HT-29 (cell line): Measurements from ENCODE around the gene ANKRD55. TPM values are rescaled to one million over a fixed set of nuclear protein-coding genes. Genes with fewer than 3 reads are reported as not detected.
"Not testable (repeated sequence)": the region's sequence is repeated elsewhere in the genome, so short reads cannot be mapped to it uniquely, and the experiment has no call there.

Experiments used
- DNase-seq: peaks from one replicate; pipeline ENCODE4 v3.0.0-alpha.2; 2015; ENCODE audit warnings: low spot score
- total RNA-seq: library from RNA; depleted of rRNA; stranded (reverse); fragments of >200 nt; shearing (Covaris generic); gene quantifications from 2 replicates; pipeline ENCODE4 v1.2.3, GENCODE V29; 2014

ANKRD55 gene
- total RNA-seq, 1 experiment from 2014 or later, result not detected

- no peak for DNase-seq
Measured at GRCh38 chr5:56145511-56145910, 87.6 kb downstream of the ANKRD55 start.

- no peak for DNase-seq
Measured at GRCh38 chr5:56145106-56145505, 88.0 kb downstream of the ANKRD55 start.

GRCh38 chr5:56144211-56144610 is 88.9 kb downstream of the ANKRD55 start:
- no peak for DNase-seq

- no peak for DNase-seq
Measured at GRCh38 chr5:56143373-56143714, 89.8 kb downstream of the ANKRD55 start.

GRCh38 chr5:56142614-56143372 is 90.3 kb downstream of the ANKRD55 start:
- no peak for DNase-seq

GRCh38 chr5:56142233-56142613 is 90.9 kb downstream of the ANKRD55 start:
- no peak for DNase-seq

GRCh38 chr5:56140073-56140472 is 93.1 kb downstream of the ANKRD55 start:
- no peak for DNase-seq

- DNase-seq, result no peak
Measured at GRCh38 chr5:56130664-56131063, 102.5 kb downstream of the ANKRD55 start.

GRCh38 chr5:56129288-56129687 is 103.8 kb downstream of the ANKRD55 start:
- DNase-seq, result no peak

- no peak for DNase-seq
Measured at GRCh38 chr5:56128113-56128512, 105.0 kb downstream of the ANKRD55 start.

GRCh38 chr5:56126487-56127179 is 106.5 kb downstream of the ANKRD55 start:
- DNase-seq, result no peak

GRCh38 chr5:56123531-56124243 is 109.4 kb downstream of the ANKRD55 start:
- DNase-seq, result peak; percentile 22

GRCh38 chr5:56122360-56122985 is 110.7 kb downstream of the ANKRD55 start:
- DNase-seq, result not testable (repeated sequence)

GRCh38 chr5:56119050-56119449 is 114.1 kb downstream of the ANKRD55 start:
- no peak for DNase-seq

GRCh38 chr5:56116599-56117141 is 116.5 kb downstream of the ANKRD55 start:
- DNase-seq, result no peak

- no peak for DNase-seq
Measured at GRCh38 chr5:56115589-56115988, 117.5 kb downstream of the ANKRD55 start.

- DNase-seq, result no peak
Measured at GRCh38 chr5:56112526-56113121, 120.5 kb downstream of the ANKRD55 start.

- no peak for DNase-seq
Measured at GRCh38 chr5:56111404-56111781, 121.7 kb downstream of the ANKRD55 start.

GRCh38 chr5:56110646-56111403 is 122.3 kb downstream of the ANKRD55 start:
- no peak for DNase-seq

GRCh38 chr5:56108246-56108645 is 124.9 kb downstream of the ANKRD55 start:
- no peak for DNase-seq

GRCh38 chr5:56106837-56107236 is 126.3 kb downstream of the ANKRD55 start:
- no peak for DNase-seq
